Middle frontal gyrus (tissue), 1 donor: Measurements from ENCODE around the gene PACSIN3.

Source experiments
- DNase-seq: peaks from one replicate; pipeline ENCODE4 v3.0.0-alpha.2; 2015; ENCODE audit warnings: low spot score; ENCODE audit errors: extremely low spot score

PACSIN3 gene

GRCh38 chr11:47154616-47155570 lies 31.3 kb downstream of the PACSIN3 start:
- DNase-seq, result no peak

GRCh38 chr11:47152953-47153950 lies 33.0 kb downstream of the PACSIN3 start:
- peak; percentile 83 for DNase-seq

GRCh38 chr11:47152126-47152952 lies 33.9 kb downstream of the PACSIN3 start:
- no peak for DNase-seq

GRCh38 chr11:47149782-47150181 lies 36.5 kb downstream of the PACSIN3 start:
- DNase-seq, result no peak

- no peak for DNase-seq
Observed at GRCh38 chr11:47148903-47149531, 37.2 kb downstream of the PACSIN3 start.

GRCh38 chr11:47148270-47148669 lies 38.0 kb downstream of the PACSIN3 start:
- no peak for DNase-seq

- no peak for DNase-seq
Observed at GRCh38 chr11:47147681-47148080, 38.6 kb downstream of the PACSIN3 start.

- DNase-seq, result no peak
Observed at GRCh38 chr11:47147250-47147649, 39.0 kb downstream of the PACSIN3 start.

GRCh38 chr11:47144541-47144940 lies 41.7 kb downstream of the PACSIN3 start:
- no peak for DNase-seq

- no peak for DNase-seq
Observed at GRCh38 chr11:47143322-47143721, 42.9 kb downstream of the PACSIN3 start.

- DNase-seq, result no peak
Observed at GRCh38 chr11:47139878-47140277, 46.4 kb downstream of the PACSIN3 start.

- DNase-seq, result no peak
Observed at GRCh38 chr11:47137476-47137875, 48.8 kb downstream of the PACSIN3 start.

GRCh38 chr11:47136921-47137320 lies 49.3 kb downstream of the PACSIN3 start:
- DNase-seq, result no peak

- no peak for DNase-seq
Observed at GRCh38 chr11:47136327-47136726, 49.9 kb downstream of the PACSIN3 start.

- no peak for DNase-seq
Observed at GRCh38 chr11:47132981-47133380, 53.3 kb downstream of the PACSIN3 start.

- no peak for DNase-seq
Observed at GRCh38 chr11:47132490-47132889, 53.7 kb downstream of the PACSIN3 start.

- DNase-seq, result no peak
Observed at GRCh38 chr11:47131136-47131535, 55.1 kb downstream of the PACSIN3 start.

GRCh38 chr11:47130543-47130942 lies 55.7 kb downstream of the PACSIN3 start:
- no peak for DNase-seq
